Measurements from ENCODE around the gene DBN1. TPM values are rescaled to one million over a fixed set of nuclear protein-coding genes. Genes with fewer than 3 reads are reported as not detected.

Gene DBN1
- total RNA-seq, result 10 to 100 TPM; 30.2 to 55.1 TPM
- long read RNA-seq, transcript DBN1-202 (14 exons, 2,995 nt), result major isoform, 69 of 94 reads
- long read RNA-seq, partial matches to known transcripts, result 9 of 94 reads
- long read RNA-seq, other reads (novel, unspliced or antisense), result 14 of 94 reads

DNA sequence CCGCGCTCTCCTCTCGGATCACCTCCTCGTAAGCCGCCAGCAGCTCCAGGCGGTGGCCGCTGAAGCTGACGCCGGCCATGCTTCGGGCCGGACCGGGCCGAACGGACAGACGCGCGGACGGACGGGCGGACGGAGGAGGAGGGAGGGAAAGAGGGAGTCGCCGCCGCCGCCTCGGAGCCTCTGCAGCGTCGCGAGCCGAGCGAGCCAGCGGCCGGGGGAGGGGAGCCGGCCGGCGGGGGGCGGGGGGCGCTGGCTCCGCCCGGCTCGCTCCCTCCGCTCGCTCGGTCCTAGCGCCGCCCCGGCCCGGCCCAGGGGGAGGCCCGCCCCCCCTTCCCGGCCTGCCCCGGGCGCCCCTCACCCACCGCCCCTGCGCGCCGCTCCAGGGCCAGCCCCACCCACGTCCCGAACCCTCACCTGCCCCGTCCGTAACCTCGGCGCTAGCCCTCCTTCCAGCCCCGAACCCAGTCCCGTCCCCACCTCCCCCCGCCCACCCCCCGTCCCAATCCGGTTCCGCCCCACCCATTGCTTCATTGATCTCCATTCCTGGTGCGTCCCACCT lies at the start of gene DBN1:
TSS of gene DBN1 (minus strand) at position 192 of the 559 bp plus-strand sequence. CDS start at position 79, 113 bp downstream.
- DNase-seq (peak; percentile 58), ATAC-seq (peak; percentile 50 to 79)
- intact Hi-C loops (cut with DNase I), result no loop called here

DNA sequence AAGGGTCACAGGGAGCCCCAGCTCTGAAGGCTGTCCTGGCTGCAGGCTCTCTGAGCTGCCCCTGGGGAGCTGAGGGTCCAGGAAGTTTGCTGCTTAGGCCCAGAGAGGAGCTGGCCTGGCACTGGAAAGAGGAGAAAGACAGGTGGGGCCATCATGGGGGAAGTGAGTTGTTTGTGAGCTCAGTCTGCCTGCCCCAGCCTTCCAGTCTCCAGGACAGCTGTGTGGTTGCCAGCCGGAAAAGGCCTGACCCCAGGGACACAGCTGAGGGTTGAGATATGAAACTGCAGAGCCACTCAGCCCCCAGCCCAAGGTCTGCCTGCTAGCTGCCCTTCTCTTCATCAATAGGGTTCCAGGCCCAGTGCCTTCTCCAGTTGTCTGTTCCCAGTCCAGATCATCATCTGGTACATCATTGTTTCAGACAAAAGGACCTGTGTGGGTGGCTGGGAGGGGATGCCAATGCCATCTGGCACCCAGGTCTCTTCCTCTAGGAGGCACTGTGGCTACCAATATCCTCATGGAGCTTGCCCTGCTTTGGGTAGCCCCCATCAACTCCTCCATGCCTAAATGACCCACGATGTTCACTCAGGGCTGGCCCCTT lies 47.6 kb upstream of the DBN1 start:
- intact Hi-C loops (cut with DNase I), result no loop called here
- DNase-seq (peak; percentile 3), ATAC-seq (no peak)

DNA sequence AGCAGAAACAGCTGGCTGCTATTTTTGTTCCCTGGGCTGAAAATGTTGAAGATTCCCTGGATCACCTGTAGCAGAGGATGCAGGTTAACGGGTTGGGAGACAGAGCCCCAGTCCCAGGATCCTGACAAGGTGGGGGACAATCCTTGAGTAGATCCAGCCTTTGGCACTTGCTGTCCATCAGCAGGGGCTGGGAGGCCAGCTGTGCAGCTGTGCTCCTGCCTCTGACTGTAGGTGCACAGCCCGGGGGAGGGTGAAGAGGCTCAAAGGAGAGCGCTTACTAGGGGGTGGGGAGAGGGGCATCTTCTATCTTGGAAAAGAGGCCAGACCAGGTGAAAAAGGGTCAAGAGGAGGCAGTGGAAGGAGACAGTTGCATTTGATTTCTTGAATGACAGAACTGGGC lies 46.8 kb upstream of the DBN1 start:
- peak; percentile 5 for DNase-seq
- intact Hi-C loops (cut with DNase I), result no loop called here

DNA sequence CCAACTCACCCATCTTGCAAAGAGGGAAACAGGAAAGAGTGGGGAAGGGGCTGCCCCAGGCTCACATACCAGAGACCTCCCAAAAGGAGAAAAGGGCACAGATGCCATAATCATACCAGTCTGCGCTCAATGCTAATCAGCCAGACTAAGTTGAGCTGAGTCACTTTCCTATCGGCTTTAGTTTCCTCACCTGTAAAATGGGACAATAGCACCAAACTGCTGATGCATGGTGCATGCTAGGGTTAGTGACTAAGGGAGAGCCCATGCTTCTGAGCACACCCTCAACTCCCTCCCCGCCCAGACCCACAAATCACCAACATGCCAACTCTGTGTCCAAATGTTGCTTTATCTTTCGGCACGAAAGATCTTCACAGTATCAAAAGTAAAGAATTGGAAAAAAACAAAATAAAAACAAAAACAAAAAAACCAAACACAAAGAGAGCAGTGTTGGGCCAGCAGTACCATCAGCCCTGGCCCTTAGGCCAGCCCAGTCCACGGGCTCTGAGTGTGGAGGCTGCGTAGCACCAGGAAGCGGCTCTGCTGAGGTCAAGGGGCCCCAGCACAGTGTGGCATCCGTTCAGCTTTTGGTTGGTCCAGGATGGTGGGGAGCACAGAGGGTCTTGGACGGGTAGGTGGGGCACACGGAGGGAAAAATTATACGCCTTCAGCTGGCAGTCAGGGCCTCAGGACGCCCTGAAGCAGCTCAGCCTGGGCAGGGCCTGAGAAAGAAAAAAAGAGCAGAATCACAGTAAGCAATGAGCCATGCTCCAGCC lies 46.2 kb upstream of the DBN1 start:
- DNase-seq (peak; percentile 6), ATAC-seq (no peak)
- intact Hi-C loops (cut with DNase I), result no loop called here

More for the DNA sequence above, 46.8 kb upstream of the DBN1 start:
- ATAC-seq, result no peak

DNA sequence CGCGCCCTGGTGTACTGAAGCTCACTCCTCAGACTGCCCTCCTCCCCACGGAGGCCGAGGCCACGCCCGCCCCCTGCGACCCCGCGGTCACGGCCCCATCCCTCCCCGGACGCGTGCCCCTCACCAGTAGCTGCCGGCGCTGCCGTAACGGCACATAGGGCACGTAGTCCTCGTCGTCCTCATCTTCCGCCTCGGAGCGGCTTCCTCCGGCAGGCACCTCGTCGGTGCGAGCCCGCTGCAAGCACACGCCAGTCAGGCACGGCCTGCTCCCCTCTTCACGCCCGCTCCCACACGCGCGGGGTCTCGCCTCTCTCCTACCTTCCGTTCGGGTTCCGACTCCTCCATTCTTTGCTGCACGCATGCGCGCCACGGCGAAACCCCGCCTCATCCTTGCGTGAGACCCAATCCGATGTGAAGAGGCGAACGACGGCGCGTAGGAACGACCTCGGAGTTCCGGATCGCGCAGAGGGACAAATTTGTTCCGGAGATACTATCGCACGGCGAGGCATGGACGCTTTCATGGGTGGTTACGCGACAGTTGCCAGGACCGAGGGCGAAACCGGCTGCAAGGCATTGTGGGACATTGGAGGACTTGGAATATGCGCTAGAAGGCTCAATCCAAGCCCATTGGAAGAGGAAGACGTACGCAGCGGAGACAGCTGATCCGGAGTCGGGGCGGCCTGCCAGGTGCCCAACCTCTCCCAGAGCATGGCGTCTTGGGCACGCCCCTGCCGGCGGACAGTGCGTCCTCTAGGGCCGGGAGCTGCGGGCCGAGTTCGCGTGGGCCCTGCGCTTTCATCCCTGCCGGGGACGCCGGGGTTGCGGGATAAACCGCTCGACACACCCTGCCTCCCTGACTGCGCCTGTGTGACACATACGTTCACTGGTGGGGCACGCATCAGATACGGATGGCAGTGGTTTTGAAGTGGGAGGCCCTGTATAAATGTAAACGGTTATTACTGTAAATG lies 43.5 kb upstream of the DBN1 start, which contains the start of gene DDX41:
TSS of gene DDX41 (minus strand) at position 361 of the 968 bp plus-strand sequence. CDS start at position 345, 16 bp downstream.
- DNase-seq (peak; percentile 98), ATAC-seq (peak; percentile 93 to 94)
- intact Hi-C loops (cut with DNase I), result no loop called here

DNA sequence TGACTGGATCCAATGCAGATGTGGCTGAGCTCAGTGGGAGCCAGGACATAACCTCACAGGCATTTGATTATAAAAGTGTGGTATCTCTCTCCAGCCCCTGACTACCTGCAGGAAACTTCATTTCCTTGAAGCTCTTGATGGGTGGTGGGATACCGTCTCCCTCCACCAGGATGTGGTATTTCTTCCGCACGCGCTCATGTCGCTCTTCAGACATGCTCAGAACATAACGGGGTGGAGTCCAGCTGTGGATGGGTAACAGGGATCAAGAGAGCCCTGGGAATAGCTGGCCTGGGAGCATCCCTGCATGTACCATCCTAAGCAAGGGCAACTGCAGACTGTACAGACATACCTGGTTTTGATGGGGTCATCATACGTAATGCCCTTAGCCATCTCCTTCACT lies 42.1 kb upstream of the DBN1 start:
- DNase-seq, result no peak
- intact Hi-C loops (cut with DNase I), result no loop called here
- ATAC-seq, result no peak

DNA sequence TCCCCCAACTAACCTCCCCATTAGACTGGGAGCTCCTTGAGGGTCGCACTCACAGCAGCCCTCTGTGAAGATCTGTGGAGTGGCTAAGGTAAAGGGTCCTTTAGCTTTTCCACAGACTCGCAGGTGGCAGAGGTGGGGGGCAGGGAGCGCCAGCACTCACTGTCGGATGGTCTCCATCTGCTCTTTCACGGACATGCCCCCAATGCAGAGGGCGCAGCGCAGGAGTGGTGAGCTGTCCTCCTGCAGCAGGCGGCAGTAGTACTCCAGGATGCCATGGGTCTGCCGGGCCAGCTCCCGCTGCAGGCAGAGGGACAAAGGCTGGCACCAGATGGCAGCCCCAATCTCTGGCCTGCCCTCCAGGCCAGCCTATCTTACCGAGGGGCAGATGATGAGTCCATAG lies 41.1 kb upstream of the DBN1 start:
- ATAC-seq (no peak), DNase-seq (no peak)
- intact Hi-C loops (cut with DNase I), result no loop called here

DNA sequence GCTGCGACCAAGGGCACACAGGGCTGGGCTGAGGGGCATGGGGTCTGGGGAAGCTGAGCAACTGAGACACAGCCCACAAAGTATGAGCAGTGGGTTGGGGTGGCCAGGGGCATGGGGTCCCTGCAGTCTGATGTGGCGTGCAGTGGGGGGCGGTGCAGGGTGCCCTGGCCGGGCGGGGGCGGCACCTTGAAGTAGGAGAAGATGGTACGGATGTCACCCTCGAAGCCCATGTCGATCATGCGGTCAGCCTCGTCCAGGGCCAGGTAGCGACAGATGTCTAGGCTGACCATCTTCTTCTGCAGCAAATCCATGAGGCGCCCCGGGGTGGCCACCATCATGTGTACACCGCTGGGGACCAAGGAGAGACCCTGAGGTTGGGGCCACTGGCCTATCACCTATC lies 40.1 kb upstream of the DBN1 start:
- DNase-seq, result no peak
- intact Hi-C loops (cut with DNase I), result no loop called here

DNA sequence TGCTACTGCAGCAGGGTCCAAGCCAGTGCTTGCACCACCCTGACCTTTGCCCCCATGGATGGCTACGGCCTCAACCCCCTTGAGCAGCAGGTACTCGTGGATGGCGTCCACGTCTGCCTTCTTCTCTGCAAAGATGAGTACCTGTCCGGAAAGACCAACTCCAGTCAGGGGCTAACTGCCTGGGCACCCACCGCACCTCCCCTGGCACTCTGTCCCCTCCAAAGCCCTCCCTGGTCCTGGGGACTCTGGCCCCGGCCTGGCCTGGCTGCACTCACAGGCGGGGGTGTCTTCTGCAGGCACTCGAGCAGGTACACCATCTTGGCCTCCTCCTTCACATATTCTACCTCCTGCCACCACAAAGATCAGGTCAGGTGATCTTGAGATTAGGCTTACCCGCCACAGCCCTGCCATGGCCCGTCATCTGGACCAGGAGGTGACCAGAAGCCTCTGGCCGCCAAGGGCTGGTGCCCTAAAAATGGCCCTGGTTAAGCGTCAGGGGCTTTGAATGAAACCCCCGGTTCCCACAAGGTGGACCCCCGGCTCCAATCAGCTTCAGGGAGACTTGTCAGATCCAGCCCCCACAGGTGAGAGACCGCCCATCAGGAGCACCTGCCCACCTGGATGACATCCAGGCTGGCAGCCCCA lies 39.4 kb upstream of the DBN1 start:
- DNase-seq (no peak), ATAC-seq (no peak)
- intact Hi-C loops (cut with DNase I), result no loop called here

More for the DNA sequence above, 40.1 kb upstream of the DBN1 start:
- no peak for ATAC-seq

DNA sequence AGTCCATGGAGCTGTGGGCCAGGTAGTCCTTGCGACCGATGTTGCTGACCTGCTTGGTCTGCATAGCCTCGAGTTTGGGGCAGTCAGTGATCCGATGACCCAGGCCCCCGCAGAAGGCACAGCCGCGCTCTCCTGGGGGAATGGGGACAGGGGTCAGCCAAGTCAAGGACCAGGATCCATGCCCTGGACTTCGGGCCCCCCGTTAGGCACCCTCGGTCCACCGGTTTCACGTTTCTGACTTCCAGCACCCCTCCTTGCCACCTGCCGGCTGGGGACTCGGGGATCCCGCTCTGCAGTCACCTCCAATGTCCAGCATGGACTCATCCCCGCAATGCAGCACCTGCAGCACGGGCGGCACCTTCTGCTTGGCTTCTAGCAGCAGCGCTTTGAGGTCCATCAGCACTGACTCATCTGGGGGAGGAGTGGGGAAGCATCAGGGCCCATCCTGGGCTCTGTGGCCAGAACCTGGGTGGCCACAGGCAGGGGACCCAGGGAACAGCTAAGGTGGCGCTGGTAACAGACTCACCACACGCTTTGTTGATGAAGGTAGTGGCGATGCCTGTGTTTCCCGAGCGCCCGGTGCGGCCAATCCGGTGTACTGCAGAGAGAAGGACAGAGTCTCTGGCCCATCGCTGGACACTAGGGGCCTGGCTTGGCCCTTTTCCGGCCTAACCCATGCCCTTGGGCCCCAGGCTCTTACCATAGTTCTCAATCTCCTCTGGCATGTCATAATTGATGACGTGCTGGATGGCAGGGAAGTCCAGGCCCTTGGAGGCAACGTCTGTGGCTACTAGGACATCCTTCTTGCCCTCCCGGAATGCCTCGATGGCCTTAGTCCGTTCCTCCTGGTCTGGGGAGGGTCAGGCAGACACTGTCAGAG lies 38.6 kb upstream of the DBN1 start:
- DNase-seq, result no peak
- no peak for ATAC-seq
- intact Hi-C loops (cut with DNase I), result no loop called here

DNA sequence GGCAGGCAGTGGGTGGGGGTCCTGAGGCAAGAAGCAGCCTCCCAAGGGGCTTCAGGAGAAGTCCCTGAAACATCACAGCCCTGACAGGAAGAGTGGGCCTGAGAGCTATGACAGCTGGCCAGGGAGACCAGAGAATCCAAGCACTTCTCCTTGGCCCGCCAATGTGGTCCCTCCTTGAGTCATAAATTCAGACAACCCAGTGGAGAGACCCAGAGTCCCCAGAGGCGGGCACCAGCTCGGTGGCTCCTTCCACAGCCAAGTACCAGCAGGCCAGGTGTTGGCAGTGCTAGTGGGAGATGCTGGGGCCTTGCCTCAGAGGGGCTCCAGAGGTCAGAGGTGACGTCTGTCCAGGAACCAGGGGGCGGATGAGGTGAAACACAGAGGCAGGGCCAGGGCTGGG lies 37.7 kb upstream of the DBN1 start:
- no peak for DNase-seq
- no peak for ATAC-seq
- intact Hi-C loops (cut with DNase I), result no loop called here

DNA sequence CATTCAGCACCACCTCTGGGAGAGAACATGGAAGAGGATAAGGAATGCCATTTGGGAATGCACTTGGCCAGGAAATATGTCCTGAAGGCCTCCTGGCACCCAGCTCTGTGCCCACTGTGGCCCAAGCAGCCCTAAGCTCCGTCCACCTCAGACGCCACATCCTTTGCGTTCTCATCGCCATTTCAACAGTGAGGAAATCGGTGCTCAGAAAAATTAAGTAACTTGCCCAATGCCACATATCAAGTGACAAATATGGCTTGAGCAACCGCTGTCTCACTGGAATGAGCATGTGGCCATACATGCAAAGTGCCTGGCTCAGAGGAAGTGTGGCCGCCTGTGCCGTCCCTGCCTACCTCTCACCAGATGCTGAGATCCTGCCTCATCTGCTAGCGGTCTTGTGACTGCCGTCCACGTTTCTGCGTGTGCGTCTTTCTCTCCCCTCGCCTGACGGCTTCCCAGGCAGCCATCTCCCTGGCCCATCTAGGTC lies 37.2 kb upstream of the DBN1 start:
- intact Hi-C loops (cut with DNase I), result no loop called here
- no peak for DNase-seq
- no peak for ATAC-seq

DNA sequence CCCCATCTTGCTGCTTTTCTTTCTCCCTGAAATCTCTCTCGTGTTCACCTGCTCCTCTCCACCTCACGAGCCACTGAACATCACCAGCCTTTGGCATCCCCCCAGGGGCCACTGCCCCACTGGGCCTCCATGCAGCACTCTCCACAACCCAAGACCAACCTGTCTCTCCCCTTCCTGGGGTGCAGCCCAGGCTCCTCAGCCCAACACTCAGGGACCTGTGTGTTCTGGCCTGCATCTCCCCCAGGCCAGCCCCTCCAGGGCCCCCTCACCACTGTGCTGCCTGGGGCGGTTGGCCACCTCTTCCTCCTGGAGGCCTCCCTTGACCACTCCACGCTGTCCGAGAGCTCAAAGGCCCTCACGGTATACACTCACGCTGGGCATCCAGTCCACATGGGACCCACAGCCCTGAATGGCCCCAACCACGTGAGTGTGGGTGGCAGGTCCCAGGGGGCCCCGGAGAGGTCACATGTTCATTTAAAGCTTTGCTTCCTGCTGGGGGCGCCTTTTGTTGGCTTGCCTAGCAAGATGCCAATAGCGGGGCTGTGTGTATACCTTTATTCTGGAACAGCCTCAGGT lies 36.6 kb upstream of the DBN1 start:
- ATAC-seq (no peak), DNase-seq (no peak)
- intact Hi-C loops (cut with DNase I), result no loop called here

DNA sequence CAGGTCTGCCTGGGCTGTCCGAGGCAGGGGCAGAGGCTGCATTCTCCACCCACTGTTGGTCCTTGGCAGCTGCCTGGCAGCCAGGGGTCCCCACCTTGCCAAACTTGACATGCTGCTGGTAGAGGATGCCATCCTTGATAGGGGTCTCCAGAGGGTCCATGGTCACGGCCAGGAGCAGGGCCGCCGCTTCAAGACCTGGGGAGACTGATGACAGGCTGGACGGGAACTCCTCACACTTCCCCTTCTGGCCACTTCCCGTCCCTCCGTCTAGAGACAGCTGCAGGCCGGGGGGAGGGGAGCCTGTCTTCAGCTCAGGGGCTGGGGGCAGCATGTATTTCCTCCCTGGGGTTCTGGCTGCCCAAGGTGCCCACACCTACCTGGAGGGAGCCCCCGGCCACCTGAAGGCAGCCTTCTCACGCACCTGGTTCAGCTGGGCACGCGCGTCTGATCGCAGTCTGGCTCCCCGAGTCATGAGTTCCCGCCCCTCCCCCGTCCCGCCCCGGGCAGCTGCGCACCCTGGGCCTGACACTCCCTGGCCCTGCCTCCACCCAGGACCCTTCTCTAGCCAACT lies 36.0 kb upstream of the DBN1 start, which contains the start of gene DOK3:
TSS of gene DOK3 (minus strand) at position 446 of the 571 bp plus-strand sequence. CDS start at position 160, 286 bp downstream.
- DNase-seq (peak; percentile 60), ATAC-seq (peak; percentile 25 to 54)
- intact Hi-C loops (cut with DNase I), result no loop called here

DNA sequence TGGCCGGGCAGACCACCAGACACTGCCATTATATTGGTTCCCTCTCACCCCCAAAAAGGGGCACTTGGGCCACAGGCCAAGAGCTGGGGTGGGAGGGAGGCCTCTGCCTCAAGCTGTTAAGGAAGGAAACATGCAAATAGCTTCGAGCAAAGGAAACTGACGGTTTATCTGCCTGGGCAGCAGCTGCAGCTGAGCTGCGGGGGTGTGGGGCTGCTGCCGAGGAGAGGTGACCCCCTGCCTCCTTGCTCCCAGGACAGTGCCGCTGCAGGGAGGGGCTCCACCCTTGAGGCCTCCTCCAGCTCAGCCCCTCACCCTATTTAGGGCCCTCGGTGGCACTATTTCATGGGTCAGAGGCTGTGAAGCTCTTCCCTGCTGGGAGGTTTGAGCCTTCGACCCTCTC lies 35.4 kb upstream of the DBN1 start:
- DNase-seq (no peak), ATAC-seq (no peak)
- intact Hi-C loops (cut with DNase I), result no loop called here

DNA sequence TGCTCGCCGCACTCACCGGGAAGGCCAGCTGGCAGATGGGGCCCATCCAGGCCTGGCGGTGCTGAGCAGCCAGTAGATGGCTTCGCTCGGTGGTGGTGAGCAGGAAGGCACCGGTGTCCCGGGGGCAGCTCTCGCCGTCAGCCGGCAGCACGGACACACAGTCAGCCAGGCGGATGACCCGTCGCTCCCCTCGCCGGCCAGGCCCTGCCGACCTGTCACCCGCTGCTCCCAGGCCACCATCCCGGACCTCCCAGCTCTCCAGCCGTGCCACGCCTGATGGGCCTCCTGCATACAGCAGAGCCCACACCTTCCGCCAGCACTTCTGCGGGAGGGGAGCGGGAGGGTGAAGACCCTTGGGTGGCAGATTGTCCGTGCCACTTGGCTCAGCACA lies 34.8 kb upstream of the DBN1 start:
- DNase-seq, result no peak
- intact Hi-C loops (cut with DNase I), result no loop called here
- no peak for ATAC-seq

Data from left cardiac atrium (tissue), 4 donors.